Parathyroid adenoma (tissue), 2 donors: Measurements from ENCODE around the gene CST7.

Experiments used
- H2AFZ ChIP-seq: fragments of 300-600 bp; sonication (generic); one replicate; pipeline ENCODE4 v1.7.0; 2017; ENCODE audit warnings: antibody characterized with exemption, mild to moderate bottlenecking
- H3K27ac ChIP-seq: fragments of 300-600 bp; sonication (generic); one replicate; pipeline ENCODE4 v1.7.0; 2017
- H3K27me3 ChIP-seq: fragments of 300-600 bp; sonication (generic); one replicate; pipeline ENCODE4 v1.7.0; 2017; ENCODE audit warnings: low read length; ENCODE audit not compliant: control insufficient read depth, insufficient read depth
- H3K36me3 ChIP-seq: fragments of 300-600 bp; sonication (generic); one replicate; pipeline ENCODE4 v1.7.0; 2017; ENCODE audit warnings: low read length; ENCODE audit not compliant: control insufficient read depth, insufficient read depth
- H3K4me1 ChIP-seq: fragments of 300-600 bp; sonication (generic); one replicate; pipeline ENCODE4 v1.7.0; 2017; ENCODE audit warnings: control low read depth
- H3K4me2 ChIP-seq: fragments of 300-600 bp; sonication (generic); one replicate; pipeline ENCODE4 v1.7.0; 2017; ENCODE audit warnings: low read length
- H3K4me3 ChIP-seq: fragments of 300-600 bp; sonication (generic); one replicate; pipeline ENCODE4 v1.7.0; 2017; ENCODE audit warnings: low read depth, low read length
- H3K79me2 ChIP-seq: fragments of 300-600 bp; sonication (generic); one replicate; pipeline ENCODE4 v1.7.0; 2017; ENCODE audit warnings: control low read depth
- H3K9ac ChIP-seq: fragments of 300-600 bp; sonication (generic); one replicate; pipeline ENCODE4 v1.7.0; 2017; ENCODE audit warnings: mild to moderate bottlenecking
- H3K9me3 ChIP-seq: fragments of 300-600 bp; sonication (generic); one replicate; pipeline ENCODE4 v1.7.0; 2017; ENCODE audit warnings: low read length; ENCODE audit not compliant: control insufficient read depth
- CTCF ChIP-seq: fragments of 300-600 bp; sonication (generic); IDR thresholded peaks from one replicate; pipeline ENCODE4 v1.7.0; 2017; ENCODE audit warnings: antibody characterized with exemption, mild to moderate bottlenecking
- donor health status: primary hyperparathyroidism.

Gene CST7

GRCh38 chr20:24956001-24956841 is 7.2 kb downstream of the CST7 start:
- Histone ChIP-seq H3K27ac (no peak overlapping the region), H2AFZ (no peak overlapping the region), H3K79me2 (no peaks in the 10 kb centered on the region), H3K9ac (no peak overlapping the region), H3K4me2 (no peak overlapping the region), H3K4me1 (peaks cover 5% of the 10 kb centered on the region), H3K4me3 (no peak overlapping the region), H3K27me3 (no peaks in the 10 kb centered on the region), H3K9me3 (no peaks in the 10 kb centered on the region), H3K36me3 (no peaks in the 10 kb centered on the region)
- TF ChIP-seq CTCF: no peak

- no peak overlapping the region for H3K27ac ChIP-seq
- H2AFZ ChIP-seq: no peak overlapping the region
- H3K9ac ChIP-seq: no peak overlapping the region
- no peaks in the 10 kb centered on the region for H3K79me2 ChIP-seq
- H3K4me1 ChIP-seq: peaks cover 5% of the 10 kb centered on the region
- H3K36me3 ChIP-seq: no peaks in the 10 kb centered on the region
- H3K9me3 ChIP-seq: no peaks in the 10 kb centered on the region
- no peak overlapping the region for H3K4me2 ChIP-seq
- no peaks in the 10 kb centered on the region for H3K27me3 ChIP-seq
- no peak overlapping the region for H3K4me3 ChIP-seq
- no peak for TF ChIP-seq CTCF
These were observed 8.4 kb downstream of the CST7 start for GRCh38 chr20:24957326-24958016.

- no peak overlapping the region for H3K4me3 ChIP-seq
- TF ChIP-seq CTCF: no peak
- H3K79me2 ChIP-seq: no peaks in the 10 kb centered on the region
- H3K9me3 ChIP-seq: no peaks in the 10 kb centered on the region
- H3K27me3 ChIP-seq: no peaks in the 10 kb centered on the region
- no peaks in the 10 kb centered on the region for H3K36me3 ChIP-seq
- no peak overlapping the region for H3K9ac ChIP-seq
- no peak overlapping the region for H3K27ac ChIP-seq
- H3K4me1 ChIP-seq: peaks cover 5% of the 10 kb centered on the region
- H2AFZ ChIP-seq: no peak overlapping the region
- H3K4me2 ChIP-seq: no peak overlapping the region
These were observed 9.7 kb downstream of the CST7 start for GRCh38 chr20:24958506-24959385.

GRCh38 chr20:24959591-24960301 is 10.7 kb downstream of the CST7 start:
- no peak overlapping the region for H3K9ac ChIP-seq
- H3K9me3 ChIP-seq: no peaks in the 10 kb centered on the region
- no peak overlapping the region for H2AFZ ChIP-seq
- no peaks in the 10 kb centered on the region for H3K27me3 ChIP-seq
- H3K4me3 ChIP-seq: no peak overlapping the region
- TF ChIP-seq CTCF: no peak
- H3K4me1 ChIP-seq: peaks cover 5% of the 10 kb centered on the region
- no peaks in the 10 kb centered on the region for H3K36me3 ChIP-seq
- no peaks in the 10 kb centered on the region for H3K79me2 ChIP-seq
- no peak overlapping the region for H3K27ac ChIP-seq
- no peak overlapping the region for H3K4me2 ChIP-seq
